ENCODE results near the gene LETM1.

Gene LETM1

DNA sequence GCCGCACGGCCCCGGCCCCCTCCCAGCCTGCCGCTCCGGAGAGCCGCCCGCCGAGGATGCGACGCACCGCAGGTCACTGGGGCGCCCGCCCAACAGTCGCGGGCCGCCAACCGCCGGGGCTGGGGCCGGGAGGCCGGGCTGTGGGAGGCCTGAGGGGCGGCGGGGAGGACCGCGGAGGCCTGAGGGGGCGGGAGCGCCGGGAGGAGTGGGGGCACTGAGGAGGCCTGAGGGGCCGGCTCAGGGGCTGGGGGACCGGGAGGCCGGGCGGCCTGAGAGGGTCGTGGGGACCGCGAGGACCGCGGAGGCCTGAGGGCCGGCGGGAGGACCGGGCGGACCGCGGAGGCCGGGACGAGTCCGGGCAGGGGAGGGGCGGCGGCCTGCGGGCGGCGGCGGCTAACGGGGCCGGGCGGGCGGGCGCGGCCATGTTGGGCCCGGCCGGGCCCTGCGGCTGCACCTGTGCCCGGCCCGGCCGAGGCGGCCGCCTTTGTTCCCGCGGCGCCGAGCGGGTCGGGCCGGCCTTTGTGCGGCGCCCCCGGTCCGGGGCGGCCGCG is 15.6 kb upstream of the LETM1 start:
- DNase-seq = no peak

DNA sequence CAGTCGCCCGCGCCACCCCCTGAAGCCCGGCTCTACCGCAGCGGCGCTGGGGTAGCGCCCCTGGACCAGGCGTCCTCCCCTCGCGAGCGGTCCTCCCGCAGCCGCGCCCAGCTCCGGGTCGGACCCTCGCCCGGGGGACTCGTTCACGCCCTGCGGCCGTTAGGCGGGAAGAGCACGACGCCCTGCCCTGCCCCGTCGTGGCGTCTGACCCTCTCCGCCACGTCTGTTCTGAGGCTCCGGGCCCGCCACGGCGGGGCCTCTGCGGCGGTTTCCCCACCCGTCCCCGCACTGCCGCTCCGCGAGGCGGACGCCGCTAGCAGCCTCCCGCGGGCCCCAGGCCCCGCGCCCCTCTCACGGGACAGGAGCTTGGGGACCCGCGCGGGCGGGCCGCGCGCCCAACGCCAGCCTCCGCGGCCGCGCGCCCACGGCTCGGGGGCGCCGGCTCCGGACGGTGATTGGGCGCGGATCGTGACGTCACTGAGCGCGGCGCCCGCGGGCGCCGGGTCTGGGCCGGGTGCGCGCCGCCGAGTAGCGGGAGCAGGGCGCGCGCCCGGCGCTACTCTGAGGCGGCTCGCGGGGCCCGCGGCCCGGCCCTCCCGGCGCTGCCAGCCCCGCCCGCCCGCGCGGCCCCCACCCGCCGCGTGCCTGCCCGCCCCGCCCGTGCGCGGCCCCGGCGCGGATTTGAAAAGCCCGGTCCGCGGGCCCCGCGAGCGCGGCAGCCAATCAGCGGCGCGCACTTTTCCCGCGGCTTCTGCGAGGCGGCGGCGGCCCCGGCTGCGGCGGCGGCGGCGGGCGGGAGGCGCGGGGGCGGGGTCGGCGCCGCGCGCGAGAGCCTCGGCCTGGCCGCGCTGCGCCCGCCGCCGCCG is 14.9 kb upstream of the LETM1 start, which contains the start of gene NSD2:
TSS of gene NSD2 (plus strand) at position 816 of the 866 bp plus-strand sequence. CDS start 29,262 bp downstream, outside the sequence.
- peak; percentile 88 for DNase-seq

- DNase-seq = peak; percentile 82
Measured at GRCh38 chr4:1870328-1870577, 14.3 kb upstream of the LETM1 start.

- no peak for DNase-seq
Measured at GRCh38 chr4:1869530-1870327, 13.8 kb upstream of the LETM1 start.

DNA sequence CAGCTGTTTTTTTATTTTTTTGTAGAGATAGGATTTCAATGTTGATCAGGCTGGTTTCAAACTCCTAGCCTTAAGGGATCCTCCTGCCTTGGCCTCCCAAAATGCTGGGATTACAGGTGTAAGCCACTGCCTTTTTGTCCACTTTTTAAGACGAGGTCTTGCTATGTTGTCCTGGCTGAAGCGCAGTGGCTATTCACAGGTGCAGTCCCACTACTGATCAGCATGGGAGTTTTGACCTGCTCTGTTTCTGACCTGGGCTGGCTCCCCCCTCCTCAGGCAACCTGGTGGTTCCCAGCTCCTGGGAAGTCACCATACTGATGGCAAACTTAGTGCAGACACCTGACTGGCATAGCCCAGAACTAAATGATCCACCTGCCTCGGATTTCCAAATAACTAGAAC is 13.0 kb upstream of the LETM1 start:
- DNase-seq = no peak

- DNase-seq = no peak
Measured at GRCh38 chr4:1868293-1868692, 12.3 kb upstream of the LETM1 start.

DNA sequence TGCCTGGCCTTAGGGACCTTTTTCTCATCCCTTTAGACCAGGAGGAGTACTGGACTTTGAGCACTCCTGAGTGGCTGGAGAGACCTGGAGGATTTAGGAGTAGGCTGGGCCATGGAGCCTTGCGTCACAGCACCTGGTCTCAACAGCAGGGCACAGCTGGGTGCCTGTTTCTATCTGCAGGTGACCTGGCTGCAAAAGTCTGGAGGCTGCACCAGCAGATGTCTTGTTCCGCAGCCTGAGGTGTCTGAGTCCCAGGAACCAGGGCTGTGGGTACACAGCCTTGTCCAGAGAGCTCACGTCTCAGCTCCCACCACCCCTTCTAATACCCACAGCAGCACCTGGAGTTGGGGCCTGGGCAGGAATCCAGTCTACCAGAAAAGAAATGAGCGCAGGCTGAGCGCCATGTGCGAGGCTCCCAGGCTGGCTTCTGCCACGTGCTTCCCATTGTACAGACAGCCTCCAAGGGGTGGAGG is 10.3 kb upstream of the LETM1 start:
- DNase-seq = no peak

DNA sequence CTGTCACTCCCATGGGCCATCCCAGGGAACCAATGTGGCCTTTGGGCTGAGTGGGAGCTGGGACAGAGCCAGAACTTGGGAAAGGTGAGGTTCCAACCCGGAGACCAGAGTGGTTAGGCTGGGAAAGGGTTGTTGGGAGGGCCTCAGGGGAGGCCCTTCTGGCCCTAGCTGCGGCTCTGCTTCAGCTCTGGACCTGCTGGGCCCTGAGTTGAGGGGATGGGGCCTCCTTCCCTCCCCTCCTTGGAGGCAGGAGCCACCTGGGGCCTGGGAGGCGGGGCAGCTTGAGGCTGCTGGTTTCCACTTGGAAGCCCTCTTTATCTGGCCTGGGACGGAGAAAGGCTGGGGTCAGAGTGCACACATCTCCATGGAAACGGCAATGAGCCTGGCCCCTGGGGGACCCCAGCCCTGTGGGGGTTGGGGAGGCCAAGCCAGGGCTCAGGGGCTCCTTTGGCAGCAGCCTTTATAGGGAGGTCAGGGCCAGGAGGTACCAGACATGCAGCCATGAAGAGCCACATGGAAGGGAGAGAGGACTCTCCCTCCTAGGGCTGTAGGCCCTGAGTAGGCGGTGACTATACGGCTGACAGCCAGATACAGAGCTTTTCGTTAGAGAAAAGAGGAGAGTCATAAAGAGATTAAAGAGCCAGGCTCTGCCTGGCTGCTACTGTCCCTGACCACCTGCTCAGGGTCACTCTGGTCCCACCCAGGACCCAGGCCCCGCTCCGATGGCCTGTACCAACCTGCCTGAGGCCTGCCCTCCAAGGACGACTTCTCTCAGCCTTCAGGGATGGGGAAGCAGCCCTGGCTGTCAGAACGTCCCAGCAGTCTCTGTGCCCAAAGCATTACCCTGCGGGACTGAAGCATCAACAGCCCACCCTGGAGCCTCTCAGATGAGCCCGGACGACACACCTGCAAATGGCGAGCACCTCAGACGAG is 8.4 kb upstream of the LETM1 start:
- DNase-seq = no peak

DNA sequence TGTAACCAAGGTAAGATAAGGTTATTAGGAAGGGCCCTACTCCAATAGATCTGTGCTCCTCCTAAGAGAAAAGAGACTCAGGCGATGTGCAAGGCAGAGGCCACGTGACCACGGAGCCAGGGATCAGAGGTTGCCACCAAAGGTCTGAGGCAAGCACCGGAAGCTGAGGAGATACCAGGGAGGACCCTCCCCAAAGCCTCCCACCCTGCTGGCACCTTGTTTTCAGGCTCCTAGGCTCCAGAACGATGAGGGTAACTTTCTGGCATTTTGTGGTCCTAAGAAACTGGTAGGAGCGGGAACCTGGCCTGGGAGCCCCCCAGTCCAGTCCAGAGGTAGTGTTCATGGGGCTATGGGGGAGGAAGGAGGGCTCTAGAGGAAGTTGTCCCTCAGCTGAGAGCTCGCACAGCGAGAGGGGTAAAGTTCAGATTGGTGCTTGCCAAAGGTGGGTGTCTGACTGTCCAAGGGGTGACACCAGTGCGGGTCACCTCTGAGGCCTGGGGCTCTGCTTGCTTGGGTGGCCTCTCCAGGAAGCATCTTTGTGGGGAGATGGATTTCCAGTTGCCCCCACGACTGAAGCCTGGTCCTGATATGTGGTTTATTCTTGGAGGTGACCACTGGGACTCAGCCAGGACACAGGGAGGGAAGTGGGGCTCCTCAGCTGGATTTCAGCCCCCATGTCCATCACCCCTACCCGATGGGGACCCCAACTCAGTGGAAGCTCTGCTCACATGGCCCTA is 7.5 kb upstream of the LETM1 start:
- no peak for DNase-seq

DNA sequence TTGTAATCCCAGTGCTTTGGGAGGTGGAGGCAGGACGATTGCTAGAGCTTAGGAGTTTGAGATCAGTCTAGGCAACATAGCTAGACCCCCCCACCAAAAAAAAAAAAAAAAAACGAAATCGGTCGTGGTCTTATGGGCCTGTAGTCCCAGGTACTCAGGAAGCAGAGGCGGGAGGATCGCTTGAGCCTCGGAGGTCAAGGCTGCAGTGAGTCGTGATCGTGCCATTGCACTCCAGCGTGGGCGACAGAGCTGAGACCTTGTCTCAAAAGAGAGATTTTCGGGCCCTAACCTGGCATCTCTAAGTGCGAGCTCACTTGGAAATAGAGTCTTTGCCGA is 7.0 kb upstream of the LETM1 start:
- DNase-seq = no peak

- DNase-seq = no peak
Measured at GRCh38 chr4:1862055-1862911, 6.3 kb upstream of the LETM1 start.

DNA sequence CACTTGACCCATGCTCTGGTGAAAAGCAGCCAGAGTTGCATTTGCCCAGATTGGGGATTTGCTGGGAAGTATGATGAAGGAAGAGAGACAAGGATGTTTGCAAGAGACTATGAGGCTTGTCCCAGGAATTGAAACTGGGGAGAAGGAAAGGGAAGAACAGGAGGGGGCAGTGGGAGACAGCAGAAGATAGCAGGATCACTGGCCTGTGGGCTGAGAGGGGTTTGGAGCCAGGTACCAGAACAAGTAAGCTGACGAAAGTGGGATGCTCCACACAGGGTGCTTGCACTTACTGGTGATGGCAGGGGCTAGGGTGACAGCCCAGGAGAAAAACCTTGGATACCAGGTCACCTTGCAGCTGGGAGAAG is 3.4 kb upstream of the LETM1 start:
- no peak for DNase-seq

GRCh38 chr4:1857931-1858330 is 2.0 kb upstream of the LETM1 start:
- DNase-seq = no peak

DNA sequence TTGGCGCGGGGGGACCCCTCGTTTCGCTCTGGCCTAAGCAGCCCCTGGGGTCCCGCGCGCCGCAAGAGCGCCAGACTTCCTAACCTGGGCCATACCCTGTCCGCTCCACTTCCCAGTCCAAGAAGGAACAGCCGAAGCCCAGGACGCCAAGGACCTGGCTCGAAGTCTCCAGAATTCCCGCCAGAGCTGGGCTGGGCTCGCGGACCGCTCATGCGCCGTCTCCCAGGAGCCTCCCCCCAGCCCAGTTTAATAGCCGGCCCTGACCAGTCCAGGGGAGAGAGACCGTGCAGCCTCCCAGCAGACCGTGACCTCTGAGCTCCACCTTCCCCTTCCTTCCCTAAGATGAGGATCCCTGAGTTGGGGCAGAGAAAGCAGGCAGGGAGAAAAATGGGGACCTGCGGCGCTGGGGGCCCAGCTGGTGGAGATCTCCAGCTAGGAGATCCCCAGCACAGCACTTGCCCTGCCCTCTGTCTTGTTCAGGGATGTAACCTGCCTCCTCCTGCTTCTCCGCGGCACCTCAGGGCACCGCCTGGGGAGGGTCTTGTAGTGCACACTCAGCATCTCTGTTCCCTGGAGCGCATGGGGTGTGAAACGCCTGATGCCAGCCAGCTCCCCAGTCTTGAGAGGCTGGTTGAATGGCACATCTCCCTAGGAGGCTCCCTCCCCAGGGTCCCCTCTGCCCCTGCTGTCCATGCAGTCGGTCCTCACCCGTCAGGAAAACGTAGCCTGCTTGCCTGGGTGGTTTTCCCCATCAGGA is 1.2 kb upstream of the LETM1 start:
- no peak for DNase-seq

GRCh38 chr4:1855333-1856070 is 454 bp downstream of the LETM1 start:
- no peak for DNase-seq

- DNase-seq = no peak
Measured at GRCh38 chr4:1854752-1855151, 1.2 kb downstream of the LETM1 start.

DNA sequence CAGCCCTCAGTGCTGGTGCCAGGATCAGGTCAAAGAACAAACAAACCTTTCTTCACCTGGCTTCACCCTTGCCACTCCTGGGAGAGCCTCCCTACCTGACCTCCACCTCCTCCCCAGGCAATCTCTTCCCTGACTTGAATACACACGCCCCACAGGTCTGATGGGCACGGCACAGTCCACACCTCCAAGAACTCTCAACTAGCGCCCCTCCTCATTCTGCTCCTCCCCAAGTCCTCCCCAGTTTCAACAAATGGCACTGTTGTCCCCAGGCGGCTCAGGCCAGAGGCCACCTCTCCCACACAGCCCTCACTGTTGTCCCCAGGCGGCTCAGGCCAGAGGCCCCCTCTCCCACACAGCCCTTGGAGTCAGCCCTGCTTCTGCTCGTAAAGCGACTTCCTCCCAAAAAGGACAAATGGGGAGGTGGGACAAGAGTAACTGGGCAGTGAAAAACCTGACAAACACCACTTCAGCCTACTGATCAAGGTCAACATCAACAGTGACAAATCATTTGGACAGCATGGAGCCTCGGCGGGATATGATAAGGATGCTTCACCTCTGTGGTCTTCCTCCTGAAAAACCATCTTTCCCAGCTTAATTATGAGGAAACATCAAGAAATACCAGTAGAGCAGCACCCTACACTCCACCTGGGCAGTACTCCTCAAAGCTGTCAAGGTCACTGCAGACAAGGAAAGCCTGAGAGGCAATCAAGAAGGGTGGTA is 2.9 kb downstream of the LETM1 start:
- DNase-seq = no peak

DNA sequence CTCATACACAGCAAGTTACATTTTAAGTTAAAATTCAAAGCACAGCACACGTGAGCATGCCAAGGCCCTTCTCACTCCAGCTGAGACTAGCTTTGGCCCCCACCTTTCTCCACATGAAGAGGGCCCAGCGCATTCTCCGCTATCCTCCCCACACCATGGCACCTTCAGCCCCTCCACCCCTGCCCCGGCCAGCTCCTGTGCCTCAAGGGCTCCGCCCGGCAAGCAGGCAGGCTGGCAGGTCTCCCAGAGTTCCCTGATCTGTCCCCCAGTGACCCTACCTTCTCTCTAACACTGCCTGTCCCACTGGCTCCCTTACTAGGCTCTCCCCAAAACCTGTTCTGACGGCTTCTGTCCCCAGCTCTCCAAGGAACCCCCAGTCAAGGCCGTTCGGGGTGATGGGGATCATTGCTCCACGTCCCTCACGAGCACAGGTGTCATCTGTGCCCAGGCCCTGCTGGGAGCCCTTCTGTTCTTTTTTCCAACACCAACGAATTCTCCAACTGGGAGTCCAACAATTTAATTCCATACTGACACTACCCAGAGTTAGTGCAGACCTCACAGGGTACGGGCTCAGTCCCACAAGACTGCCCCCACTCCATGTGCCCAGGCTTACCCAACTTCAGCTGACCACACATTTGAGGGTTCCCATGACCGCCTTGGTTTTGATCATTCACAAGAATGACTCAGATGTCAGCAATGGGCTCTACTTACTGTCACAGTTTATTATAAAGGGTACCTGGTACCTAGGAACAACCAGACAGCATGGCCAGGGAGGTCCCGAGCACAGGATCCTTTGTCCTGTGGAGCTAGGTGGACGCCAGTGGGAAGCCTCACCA is 4.2 kb downstream of the LETM1 start:
- no peak for DNase-seq
